ENCODE results near the gene ZNF609. TPM values are rescaled to one million over a fixed set of nuclear protein-coding genes. Genes with fewer than 3 reads are reported as not detected.
A peak's percentile ranks its signal among the peaks of the same experiment; 100 is the strongest.

ZNF609 gene
- polyA plus RNA-seq, 1 donor (not counting 4 experiments of a cell fraction or from before 2014, with no cell fraction given) = 16.9 TPM

DNA sequence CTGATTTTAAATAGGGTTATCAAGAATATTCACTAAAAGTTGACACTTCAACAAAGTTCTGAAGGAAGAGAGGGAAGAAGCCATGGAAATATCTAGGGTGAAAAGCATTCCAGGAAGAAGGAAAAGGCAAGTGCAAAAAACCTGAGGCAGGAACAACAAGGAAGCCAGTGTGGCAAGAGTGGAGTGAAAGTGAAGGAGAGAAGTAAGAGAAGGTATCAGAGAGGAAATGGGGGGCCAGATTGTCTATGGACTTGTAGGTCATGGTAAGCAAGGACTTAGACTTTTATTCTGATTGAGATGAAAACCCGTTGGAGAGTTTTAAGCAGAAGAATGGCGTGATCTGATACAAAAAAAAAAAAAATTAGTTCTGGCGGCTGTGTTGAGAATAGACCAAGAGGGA lies 18.5 kb upstream of the ZNF609 start:
- Histone ChIP-seq H3K9me1 (ENCODE audit: control insufficient read depth, extremely low read depth, insufficient read depth, low read length) (no peaks in the 10 kb centered on the region), H3K27me3 (ENCODE audit: control insufficient read depth, extremely low read depth, insufficient read depth, low read length) (no peaks in the 10 kb centered on the region), H3K4me2 (ENCODE audit: control insufficient read depth, extremely low read depth, insufficient read depth, low read depth, low read length) (no peak overlapping the region), H4K20me1 (ENCODE audit: control insufficient read depth, extremely low read depth, insufficient read depth, low read length) (no peaks in the 10 kb centered on the region), H3K79me2 (ENCODE audit: control insufficient read depth, insufficient read depth, low read length) (no peaks in the 10 kb centered on the region), H3K4me1 (ENCODE audit: control insufficient read depth, extremely low read depth, insufficient read depth, low read length) (peaks cover 24% of the 10 kb centered on the region), H3K4me3 (ENCODE audit: control insufficient read depth in 2 of 3, extremely low read depth in 1 of 3, insufficient read depth in 2 of 3, low read depth in 1 of 3, low read length in 3 of 3) (no peak overlapping the region), H3K9ac (ENCODE audit: control insufficient read depth, extremely low read depth, insufficient read depth, low read length) (no peak overlapping the region), H3K9me3 (ENCODE audit: control insufficient read depth, low read depth, low read length) (no peaks in the 10 kb centered on the region), H2AFZ (ENCODE audit: control insufficient read depth, low read length) (no peak overlapping the region), H3K36me3 (ENCODE audit: control insufficient read depth in 2 of 2, extremely low read depth in 1 of 2, insufficient read depth in 2 of 2, low read length in 2 of 2) (no peaks in the 10 kb centered on the region), H3K27ac (ENCODE audit: control insufficient read depth, insufficient read depth, low read length) (no peak overlapping the region)
- no peak for FAIRE-seq
- dilution Hi-C loops (cut with MboI; ENCODE audit: extremely low pct_ligation_motif_present, low sequenced_read_pairs) = no loop called here
- TF ChIP-seq, protein P1, sequence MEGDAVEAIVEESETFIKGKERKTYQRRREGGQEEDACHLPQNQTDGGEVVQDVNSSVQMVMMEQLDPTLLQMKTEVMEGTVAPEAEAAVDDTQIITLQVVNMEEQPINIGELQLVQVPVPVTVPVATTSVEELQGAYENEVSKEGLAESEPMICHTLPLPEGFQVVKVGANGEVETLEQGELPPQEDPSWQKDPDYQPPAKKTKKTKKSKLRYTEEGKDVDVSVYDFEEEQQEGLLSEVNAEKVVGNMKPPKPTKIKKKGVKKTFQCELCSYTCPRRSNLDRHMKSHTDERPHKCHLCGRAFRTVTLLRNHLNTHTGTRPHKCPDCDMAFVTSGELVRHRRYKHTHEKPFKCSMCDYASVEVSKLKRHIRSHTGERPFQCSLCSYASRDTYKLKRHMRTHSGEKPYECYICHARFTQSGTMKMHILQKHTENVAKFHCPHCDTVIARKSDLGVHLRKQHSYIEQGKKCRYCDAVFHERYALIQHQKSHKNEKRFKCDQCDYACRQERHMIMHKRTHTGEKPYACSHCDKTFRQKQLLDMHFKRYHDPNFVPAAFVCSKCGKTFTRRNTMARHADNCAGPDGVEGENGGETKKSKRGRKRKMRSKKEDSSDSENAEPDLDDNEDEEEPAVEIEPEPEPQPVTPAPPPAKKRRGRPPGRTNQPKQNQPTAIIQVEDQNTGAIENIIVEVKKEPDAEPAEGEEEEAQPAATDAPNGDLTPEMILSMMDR (optimal IDR thresholded peaks at IDR 0.05 in 1 of 3, IDR thresholded peaks at IDR 0.05 in 1 of 3, conservative IDR thresholded peaks at IDR 0.05 in 1 of 3; ENCODE audit: extremely low read depth in 1 of 3, insufficient read depth in 2 of 3, low read length in 3 of 3) = no peak
- TF ChIP-seq EZH2 (IDR thresholded peaks at IDR 0.05; ENCODE audit: low read length) = no peak
- no peak for DNase-seq (ENCODE audit: low read depth, low spot score)

DNA sequence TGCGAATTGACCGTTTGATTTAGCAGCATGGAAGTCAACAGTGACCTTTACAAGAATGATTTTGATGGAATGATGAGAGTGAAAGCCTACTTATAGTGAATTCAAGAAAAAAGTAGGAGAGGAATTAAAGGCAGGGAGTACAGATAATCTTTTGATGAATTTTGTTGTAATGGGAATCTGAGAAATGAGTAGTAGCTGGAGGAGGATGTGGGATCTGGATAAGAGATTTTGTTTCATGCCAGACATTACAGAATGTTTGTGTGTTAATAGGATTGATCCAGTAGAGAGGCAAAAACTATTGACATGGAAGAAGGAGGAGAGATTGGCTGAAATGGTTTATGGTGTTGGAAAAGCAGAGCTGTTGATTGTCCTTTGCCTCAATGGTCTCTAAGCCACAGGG lies 17.4 kb upstream of the ZNF609 start:
- FAIRE-seq = peak; percentile 23
- H2AFZ ChIP-seq (ENCODE audit: control insufficient read depth, low read length) = no peak overlapping the region
- dilution Hi-C loops (cut with MboI; ENCODE audit: extremely low pct_ligation_motif_present, low sequenced_read_pairs) = no loop called here

More for the DNA sequence above, 17.4 kb upstream of the ZNF609 start:
- H4K20me1 ChIP-seq (ENCODE audit: control insufficient read depth, extremely low read depth, insufficient read depth, low read length) = no peaks in the 10 kb centered on the region
- H3K9me3 ChIP-seq (ENCODE audit: control insufficient read depth, low read depth, low read length) = no peaks in the 10 kb centered on the region
- TF ChIP-seq, protein P1 (optimal IDR thresholded peaks at IDR 0.05 in 1 of 3, IDR thresholded peaks at IDR 0.05 in 1 of 3, conservative IDR thresholded peaks at IDR 0.05 in 1 of 3; ENCODE audit: extremely low read depth in 1 of 3, insufficient read depth in 2 of 3, low read length in 3 of 3) = no peak
- TF ChIP-seq EZH2 (IDR thresholded peaks at IDR 0.05; ENCODE audit: low read length) = no peak
- H3K27me3 ChIP-seq (ENCODE audit: control insufficient read depth, extremely low read depth, insufficient read depth, low read length) = no peaks in the 10 kb centered on the region
- peaks cover 19% of the 10 kb centered on the region for H3K4me1 ChIP-seq (ENCODE audit: control insufficient read depth, extremely low read depth, insufficient read depth, low read length)
- no peak overlapping the region for H3K4me3 ChIP-seq (ENCODE audit: control insufficient read depth in 2 of 3, extremely low read depth in 1 of 3, insufficient read depth in 2 of 3, low read depth in 1 of 3, low read length in 3 of 3)
- no peak for DNase-seq (ENCODE audit: low read depth, low spot score)
- H3K79me2 ChIP-seq (ENCODE audit: control insufficient read depth, insufficient read depth, low read length) = no peaks in the 10 kb centered on the region
- H3K4me2 ChIP-seq (ENCODE audit: control insufficient read depth, extremely low read depth, insufficient read depth, low read depth, low read length) = no peak overlapping the region
- no peak overlapping the region for H3K9ac ChIP-seq (ENCODE audit: control insufficient read depth, extremely low read depth, insufficient read depth, low read length)
- H3K9me1 ChIP-seq (ENCODE audit: control insufficient read depth, extremely low read depth, insufficient read depth, low read length) = no peaks in the 10 kb centered on the region
- H3K27ac ChIP-seq (ENCODE audit: control insufficient read depth, insufficient read depth, low read length) = peak overlapping the region; percentile 83
- H3K36me3 ChIP-seq (ENCODE audit: control insufficient read depth in 2 of 2, extremely low read depth in 1 of 2, insufficient read depth in 2 of 2, low read length in 2 of 2) = peaks cover 4 to 7% of the 10 kb centered on the region in 2 experiments
